Lung (tissue), 12 donors: Measurements from ENCODE around the gene CHD9. TPM values are rescaled to one million over a fixed set of nuclear protein-coding genes. Genes with fewer than 3 reads are reported as not detected.

Experiments used
- ATAC-seq: fragments of 200-7000 bp; cut with Tn5 transposase; one replicate; pipeline ENCODE4 v1.9.1; 2020; ENCODE audit warnings: moderate number of reproducible peaks; ENCODE audit not compliant: insufficient read depth, low FRiP score
- DNase-seq, 3 donors: peaks; one replicate each; pipeline ENCODE4 v3.0.0-alpha.2; 2013 to 2017
- H3K27ac ChIP-seq, 2 donors: one replicate each; pipeline ENCODE4 v1.5.1; 2013; ENCODE audit warnings: mild to moderate bottlenecking in 2 of 2, moderate library complexity in 2 of 2, control low read depth in 1 of 2, inconsistent platforms in 1 of 2, low read depth in 1 of 2, low read length in 1 of 2
- H3K27me3 ChIP-seq, 3 donors: one replicate each; pipeline ENCODE4 v1.5.1; 2013; ENCODE audit warnings: low read length in 2 of 3; ENCODE audit not compliant: control insufficient read depth in 3 of 3, insufficient read depth in 3 of 3
- H3K36me3 ChIP-seq, 4 donors: one replicate each; pipeline ENCODE4 v1.5.1; 2013; ENCODE audit warnings: low read length in 4 of 4, mild to moderate bottlenecking in 1 of 4, moderate library complexity in 1 of 4; ENCODE audit not compliant: control insufficient read depth in 4 of 4, insufficient read depth in 4 of 4
- H3K4me1 ChIP-seq, 5 donors: one replicate each; pipeline ENCODE4 v1.5.1; 2013; ENCODE audit warnings: low read length in 5 of 5, mild to moderate bottlenecking in 2 of 5, moderate library complexity in 1 of 5; ENCODE audit not compliant: control insufficient read depth in 5 of 5, insufficient read depth in 5 of 5
- H3K4me3 ChIP-seq: one replicate; pipeline ENCODE4 v1.5.1; 2013; ENCODE audit warnings: mild to moderate bottlenecking, control low read depth, moderate library complexity
- H3K9ac ChIP-seq, 2 donors: one replicate each; pipeline ENCODE4 v1.5.1; 2013; ENCODE audit warnings: low read length in 2 of 2, control low read depth in 1 of 2; ENCODE audit not compliant: insufficient read depth in 1 of 2
- H3K9me3 ChIP-seq, 4 donors: one replicate each; pipeline ENCODE4 v1.5.1; 2013; ENCODE audit warnings: low read length in 3 of 4, mild to moderate bottlenecking in 1 of 4, moderate library complexity in 1 of 4; ENCODE audit not compliant: control insufficient read depth in 4 of 4, insufficient read depth in 3 of 4
- WGBS, 2 donors: extraction: QIAGEN DNeasy Blood & Tissue Kit; methylation state at CpG; one replicate each; pipeline ENCODE4 v1.1.7; 2013; 5-methylcytosine and 5-hydroxymethylcytosine counted together
- polyA plus RNA-seq, 2 donors: library from polyadenylated mRNA; stranded (reverse); fragments of 200-250 nt; gene quantifications; one replicate each; pipeline ENCODE4 v1.2.1, GENCODE V29; 2013
- total RNA-seq, 2 donors: library from RNA; depleted of rRNA in 1 of 2; stranded (reverse); fragments of >200 nt in 1 of 2; gene quantifications; one replicate each; pipeline ENCODE4 v1.2.1, GENCODE V29; 2014 to 2021
- TF ChIP-seq, protein P1 (sequence below): IDR thresholded peaks from 2 replicates; pipeline ENCODE4 v1.5.1; 2012; ENCODE audit warnings: mild to moderate bottlenecking; ENCODE audit errors: control extremely low read depth, extremely low read depth
- donor health status: control.
- donor health status: control.
- donor health status: Bipolar disorder and iron deficiency.
- donor health status: healthy.
- donor health status: DM: yes; HTN: yes; CAD: no.

The CHD9 gene
- total and polyA plus RNA-seq, 4 donors: 12.7 to 138 (median 39.4) TPM

DNA sequence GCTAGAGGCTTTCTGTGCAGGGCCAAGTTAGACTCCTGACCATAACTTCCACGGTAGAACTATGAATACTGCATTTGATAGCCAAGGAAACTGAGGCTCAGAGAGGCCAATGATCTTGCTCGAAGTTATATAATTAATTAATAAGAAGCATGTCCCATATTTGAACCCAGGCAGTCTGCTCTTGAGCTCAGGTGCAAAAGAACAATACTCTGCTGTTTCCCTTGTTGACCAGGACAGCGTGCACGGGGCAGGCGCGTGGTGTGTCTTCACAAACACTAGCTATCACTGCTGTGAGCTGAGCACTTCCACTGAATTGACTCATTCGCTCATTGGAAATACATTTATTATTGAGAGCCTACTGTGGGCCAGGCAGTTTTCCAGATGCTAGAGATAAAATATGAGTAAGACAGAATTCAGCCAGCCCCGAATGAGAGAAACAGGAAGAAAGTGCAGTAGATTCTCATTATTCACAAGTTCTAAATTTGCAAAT, 1.6 kb downstream of the CHD9 start:
- Histone ChIP-seq H3K27me3 (no peaks in the 10 kb centered on the region), H3K9ac (peak overlapping the region in 1 of 2 donors; percentile 64), H3K27ac (peak overlapping the region; percentile 96 to 97), H3K4me3 (no peak overlapping the region), H3K9me3 (no peaks in the 10 kb centered on the region), H3K36me3 (no peaks in the 10 kb centered on the region), H3K4me1 (peaks cover 3 to 19% (median 9%) of the 10 kb centered on the region in 5 donors)
- ATAC-seq (no peak), DNase-seq (no peak)
- WGBS, 2 donors: 70 to 76% methylated on average over 8 of the region's 8 CpGs
- TF ChIP-seq, protein P1, sequence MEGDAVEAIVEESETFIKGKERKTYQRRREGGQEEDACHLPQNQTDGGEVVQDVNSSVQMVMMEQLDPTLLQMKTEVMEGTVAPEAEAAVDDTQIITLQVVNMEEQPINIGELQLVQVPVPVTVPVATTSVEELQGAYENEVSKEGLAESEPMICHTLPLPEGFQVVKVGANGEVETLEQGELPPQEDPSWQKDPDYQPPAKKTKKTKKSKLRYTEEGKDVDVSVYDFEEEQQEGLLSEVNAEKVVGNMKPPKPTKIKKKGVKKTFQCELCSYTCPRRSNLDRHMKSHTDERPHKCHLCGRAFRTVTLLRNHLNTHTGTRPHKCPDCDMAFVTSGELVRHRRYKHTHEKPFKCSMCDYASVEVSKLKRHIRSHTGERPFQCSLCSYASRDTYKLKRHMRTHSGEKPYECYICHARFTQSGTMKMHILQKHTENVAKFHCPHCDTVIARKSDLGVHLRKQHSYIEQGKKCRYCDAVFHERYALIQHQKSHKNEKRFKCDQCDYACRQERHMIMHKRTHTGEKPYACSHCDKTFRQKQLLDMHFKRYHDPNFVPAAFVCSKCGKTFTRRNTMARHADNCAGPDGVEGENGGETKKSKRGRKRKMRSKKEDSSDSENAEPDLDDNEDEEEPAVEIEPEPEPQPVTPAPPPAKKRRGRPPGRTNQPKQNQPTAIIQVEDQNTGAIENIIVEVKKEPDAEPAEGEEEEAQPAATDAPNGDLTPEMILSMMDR: no peak

GRCh38 chr16:53057658-53058057, 2.9 kb downstream of the CHD9 start:
- Histone ChIP-seq H3K9ac (no peak overlapping the region), H3K4me3 (no peak overlapping the region), H3K4me1 (peaks cover 3 to 19% (median 9%) of the 10 kb centered on the region in 5 donors), H3K36me3 (no peaks in the 10 kb centered on the region), H3K27ac (no peak overlapping the region), H3K27me3 (no peaks in the 10 kb centered on the region), H3K9me3 (no peaks in the 10 kb centered on the region)
- ATAC-seq: no peak
- TF ChIP-seq, protein P1: no peak
- WGBS, 2 donors: 91 to 94% methylated on average over 8 of the region's 8 CpGs
- DNase-seq: no peak

DNA sequence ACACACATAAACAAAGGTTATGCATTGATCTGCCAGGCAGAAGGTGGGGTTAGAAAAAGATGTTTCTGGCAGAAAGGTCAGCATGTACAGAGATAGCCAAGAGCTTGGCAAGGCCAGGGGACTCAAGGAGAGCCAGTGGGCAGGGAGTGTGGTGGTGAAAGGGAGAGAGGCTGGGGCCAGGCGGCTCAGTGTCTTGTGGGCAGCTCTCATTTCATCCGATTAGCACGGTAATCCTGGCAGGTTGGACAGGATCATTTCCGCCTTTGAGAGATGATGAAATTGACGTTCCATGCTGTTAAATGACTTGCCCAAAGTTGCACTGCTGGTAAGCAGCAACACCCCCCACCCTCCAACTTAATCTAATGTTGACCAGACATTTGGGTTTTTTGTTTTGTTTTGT, 3.6 kb downstream of the CHD9 start:
- no peaks in the 10 kb centered on the region for H3K36me3 ChIP-seq
- H3K27ac ChIP-seq: no peak overlapping the region
- DNase-seq (no peak), ATAC-seq (no peak)
- H3K9ac ChIP-seq: no peak overlapping the region
- TF ChIP-seq, protein P1: no peak
- H3K4me1 ChIP-seq: peaks cover 3 to 19% (median 9%) of the 10 kb centered on the region in 5 donors
- H3K4me3 ChIP-seq: no peak overlapping the region
- 78 to 81% methylated on average over 5 of the region's 5 CpGs for WGBS, 2 donors
- no peaks in the 10 kb centered on the region for H3K27me3 ChIP-seq
- no peaks in the 10 kb centered on the region for H3K9me3 ChIP-seq

GRCh38 chr16:53058882-53059281, 4.1 kb downstream of the CHD9 start:
- no peaks in the 10 kb centered on the region for H3K27me3 ChIP-seq
- H3K27ac ChIP-seq: no peak overlapping the region
- TF ChIP-seq, protein P1: no peak
- DNase-seq (no peak), ATAC-seq (no peak)
- H3K36me3 ChIP-seq: no peaks in the 10 kb centered on the region
- no peak overlapping the region for H3K4me3 ChIP-seq
- H3K4me1 ChIP-seq: peaks cover 3 to 19% (median 9%) of the 10 kb centered on the region in 5 donors
- WGBS, 2 donors: 85 to 89% methylated on average over 5 of the region's 5 CpGs
- no peak overlapping the region for H3K9ac ChIP-seq
- no peaks in the 10 kb centered on the region for H3K9me3 ChIP-seq
